Ishikawa (cell line): ENCODE data around the gene DIP2C.

ENCODE experiments used
- CEBPB ChIP-seq: IDR thresholded peaks from 2 replicates; pipeline ENCODE4 v1.6.1; 2012
- EGR1 ChIP-seq: IDR thresholded peaks from 2 replicates; pipeline ENCODE4 v1.6.1; 2012
- EP300 ChIP-seq: IDR thresholded peaks from 2 replicates; pipeline ENCODE4 v1.6.1; 2012; ENCODE audit warnings: borderline replicate concordance
- FOXM1 ChIP-seq: IDR thresholded peaks from 2 replicates; pipeline ENCODE4 v1.6.1; 2012; ENCODE audit warnings: low read depth, borderline replicate concordance
- NFIC ChIP-seq: IDR thresholded peaks from 2 replicates; pipeline ENCODE4 v1.6.1; 2012
- RAD21 ChIP-seq: IDR thresholded peaks from 2 replicates; pipeline ENCODE4 v1.6.1; 2012; ENCODE audit warnings: low read depth
- TAF1 ChIP-seq: IDR thresholded peaks from 2 replicates; pipeline ENCODE4 v1.6.1; 2012; ENCODE audit warnings: low read depth, mild to moderate bottlenecking
- TCF12 ChIP-seq: IDR thresholded peaks from 2 replicates; pipeline ENCODE4 v1.6.1; 2012; ENCODE audit warnings: low read depth
- TEAD4 ChIP-seq: IDR thresholded peaks from 2 replicates; pipeline ENCODE4 v1.6.1; 2012
- YY1 ChIP-seq: IDR thresholded peaks from 2 replicates; pipeline ENCODE4 v1.6.1; 2012; ENCODE audit warnings: low read depth
- ZBTB7A ChIP-seq: IDR thresholded peaks from 2 replicates; pipeline ENCODE4 v1.6.1; 2012; ENCODE audit warnings: low read depth
- TF ChIP-seq, protein P1 (sequence below): IDR thresholded peaks from 2 replicates; pipeline ENCODE4 v1.6.1; 2012
- TF ChIP-seq, protein P2 (sequence below): IDR thresholded peaks from 2 replicates; pipeline ENCODE4 v1.6.1; 2012
- TF ChIP-seq, protein P3 (sequence below): IDR thresholded peaks from 2 replicates; pipeline ENCODE4 v1.6.1; 2012; ENCODE audit warnings: low read depth, mild to moderate bottlenecking

- TF ChIP-seq, protein P1, sequence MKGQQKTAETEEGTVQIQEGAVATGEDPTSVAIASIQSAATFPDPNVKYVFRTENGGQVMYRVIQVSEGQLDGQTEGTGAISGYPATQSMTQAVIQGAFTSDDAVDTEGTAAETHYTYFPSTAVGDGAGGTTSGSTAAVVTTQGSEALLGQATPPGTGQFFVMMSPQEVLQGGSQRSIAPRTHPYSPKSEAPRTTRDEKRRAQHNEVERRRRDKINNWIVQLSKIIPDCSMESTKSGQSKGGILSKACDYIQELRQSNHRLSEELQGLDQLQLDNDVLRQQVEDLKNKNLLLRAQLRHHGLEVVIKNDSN = no peak
- TF ChIP-seq, protein P2, sequence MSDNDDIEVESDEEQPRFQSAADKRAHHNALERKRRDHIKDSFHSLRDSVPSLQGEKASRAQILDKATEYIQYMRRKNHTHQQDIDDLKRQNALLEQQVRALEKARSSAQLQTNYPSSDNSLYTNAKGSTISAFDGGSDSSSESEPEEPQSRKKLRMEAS = no peak
- TF ChIP-seq, protein P3, sequence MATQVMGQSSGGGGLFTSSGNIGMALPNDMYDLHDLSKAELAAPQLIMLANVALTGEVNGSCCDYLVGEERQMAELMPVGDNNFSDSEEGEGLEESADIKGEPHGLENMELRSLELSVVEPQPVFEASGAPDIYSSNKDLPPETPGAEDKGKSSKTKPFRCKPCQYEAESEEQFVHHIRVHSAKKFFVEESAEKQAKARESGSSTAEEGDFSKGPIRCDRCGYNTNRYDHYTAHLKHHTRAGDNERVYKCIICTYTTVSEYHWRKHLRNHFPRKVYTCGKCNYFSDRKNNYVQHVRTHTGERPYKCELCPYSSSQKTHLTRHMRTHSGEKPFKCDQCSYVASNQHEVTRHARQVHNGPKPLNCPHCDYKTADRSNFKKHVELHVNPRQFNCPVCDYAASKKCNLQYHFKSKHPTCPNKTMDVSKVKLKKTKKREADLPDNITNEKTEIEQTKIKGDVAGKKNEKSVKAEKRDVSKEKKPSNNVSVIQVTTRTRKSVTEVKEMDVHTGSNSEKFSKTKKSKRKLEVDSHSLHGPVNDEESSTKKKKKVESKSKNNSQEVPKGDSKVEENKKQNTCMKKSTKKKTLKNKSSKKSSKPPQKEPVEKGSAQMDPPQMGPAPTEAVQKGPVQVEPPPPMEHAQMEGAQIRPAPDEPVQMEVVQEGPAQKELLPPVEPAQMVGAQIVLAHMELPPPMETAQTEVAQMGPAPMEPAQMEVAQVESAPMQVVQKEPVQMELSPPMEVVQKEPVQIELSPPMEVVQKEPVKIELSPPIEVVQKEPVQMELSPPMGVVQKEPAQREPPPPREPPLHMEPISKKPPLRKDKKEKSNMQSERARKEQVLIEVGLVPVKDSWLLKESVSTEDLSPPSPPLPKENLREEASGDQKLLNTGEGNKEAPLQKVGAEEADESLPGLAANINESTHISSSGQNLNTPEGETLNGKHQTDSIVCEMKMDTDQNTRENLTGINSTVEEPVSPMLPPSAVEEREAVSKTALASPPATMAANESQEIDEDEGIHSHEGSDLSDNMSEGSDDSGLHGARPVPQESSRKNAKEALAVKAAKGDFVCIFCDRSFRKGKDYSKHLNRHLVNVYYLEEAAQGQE = no peak
- no peak for TF ChIP-seq ZBTB7A
- TF ChIP-seq RAD21 = no peak
- TF ChIP-seq EP300 = no peak
- TF ChIP-seq TEAD4 = no peak
- no peak for TF ChIP-seq TAF1
- no peak for TF ChIP-seq TCF12
- no peak for TF ChIP-seq EGR1
- no peak for TF ChIP-seq YY1
- no peak for TF ChIP-seq FOXM1
- TF ChIP-seq CEBPB = no peak
- no peak for TF ChIP-seq NFIC
These were observed 158.8 kb downstream of the DIP2C start for GRCh38 chr10:530717-531116.
